Measurements from ENCODE around the gene CELF2.

CELF2 gene

GRCh38 chr10:11192304-11193000, 174.8 kb downstream of the CELF2 start:
- CTCF ChIA-PET, result interaction anchor here (1.0 to 2.9 kb wide), 6 partner anchors 10 to 18 kb away, joined by 3 to 10 read pairs (median 5); no protein-coding TSS in a partner anchor
- TF ChIP-seq, protein P1, sequence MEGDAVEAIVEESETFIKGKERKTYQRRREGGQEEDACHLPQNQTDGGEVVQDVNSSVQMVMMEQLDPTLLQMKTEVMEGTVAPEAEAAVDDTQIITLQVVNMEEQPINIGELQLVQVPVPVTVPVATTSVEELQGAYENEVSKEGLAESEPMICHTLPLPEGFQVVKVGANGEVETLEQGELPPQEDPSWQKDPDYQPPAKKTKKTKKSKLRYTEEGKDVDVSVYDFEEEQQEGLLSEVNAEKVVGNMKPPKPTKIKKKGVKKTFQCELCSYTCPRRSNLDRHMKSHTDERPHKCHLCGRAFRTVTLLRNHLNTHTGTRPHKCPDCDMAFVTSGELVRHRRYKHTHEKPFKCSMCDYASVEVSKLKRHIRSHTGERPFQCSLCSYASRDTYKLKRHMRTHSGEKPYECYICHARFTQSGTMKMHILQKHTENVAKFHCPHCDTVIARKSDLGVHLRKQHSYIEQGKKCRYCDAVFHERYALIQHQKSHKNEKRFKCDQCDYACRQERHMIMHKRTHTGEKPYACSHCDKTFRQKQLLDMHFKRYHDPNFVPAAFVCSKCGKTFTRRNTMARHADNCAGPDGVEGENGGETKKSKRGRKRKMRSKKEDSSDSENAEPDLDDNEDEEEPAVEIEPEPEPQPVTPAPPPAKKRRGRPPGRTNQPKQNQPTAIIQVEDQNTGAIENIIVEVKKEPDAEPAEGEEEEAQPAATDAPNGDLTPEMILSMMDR (IDR thresholded peaks at IDR 0.05; ENCODE audit: control extremely low read depth, extremely low read depth, low read depth, missing control alignments), result no peak
- no peak for DNase-seq (ENCODE audit: extremely low spot score)
- POLR2A ChIA-PET, result no interaction called here

GRCh38 chr10:11193001-11193551, 175.4 kb downstream of the CELF2 start:
- POLR2A ChIA-PET, result no interaction called here
- CTCF ChIA-PET, result interaction anchor here (1.0 to 2.9 kb wide), 6 partner anchors 9 to 17 kb away, joined by 3 to 10 read pairs (median 5); no protein-coding TSS in a partner anchor
- TF ChIP-seq, protein P1 (IDR thresholded peaks at IDR 0.05; ENCODE audit: control extremely low read depth, extremely low read depth, low read depth, missing control alignments), result no peak
- no peak for DNase-seq (ENCODE audit: extremely low spot score)

- ChIA-PET CTCF (interaction anchor here (0.8 to 1.2 kb wide), 4 partner anchors 12 to 44 kb away, joined by 3 to 4 read pairs (median 3); no protein-coding TSS in a partner anchor), POLR2A (no interaction called here)
- TF ChIP-seq, protein P1 (IDR thresholded peaks at IDR 0.05; ENCODE audit: control extremely low read depth, extremely low read depth, low read depth, missing control alignments), result no peak
- peak; percentile 49 for DNase-seq (ENCODE audit: extremely low spot score)
These were observed 177.4 kb downstream of the CELF2 start for GRCh38 chr10:11194859-11195586.

- CTCF ChIA-PET, result interaction anchor here (0.9 kb wide), 1 partner anchor 28 kb away, joined by 3 read pairs; no protein-coding TSS in a partner anchor
- TF ChIP-seq, protein P1 (IDR thresholded peaks at IDR 0.05; ENCODE audit: control extremely low read depth, extremely low read depth, low read depth, missing control alignments), result no peak
- POLR2A ChIA-PET, result no interaction called here
- no peak for DNase-seq (ENCODE audit: extremely low spot score)
These were observed 178.0 kb downstream of the CELF2 start for GRCh38 chr10:11195623-11196022.

- POLR2A ChIA-PET, result interaction anchor here (0.6 kb wide), 1 partner anchor 33 kb away, joined by 3 read pairs; no protein-coding TSS in a partner anchor
These were observed 179.6 kb downstream of the CELF2 start for GRCh38 chr10:11197266-11197712.

More at GRCh38 chr10:11197266-11197712, 179.6 kb downstream of the CELF2 start:
- CTCF ChIA-PET, result interaction anchor here (0.9 to 3.5 kb wide), 4 partner anchors 18 to 48 kb away, joined by 3 to 13 read pairs (median 3); no protein-coding TSS in a partner anchor
- TF ChIP-seq, protein P1 (IDR thresholded peaks at IDR 0.05; ENCODE audit: control extremely low read depth, extremely low read depth, low read depth, missing control alignments), result no peak
- peak; percentile 47 for DNase-seq (ENCODE audit: extremely low spot score)

Measured in GM10248 (cell line).